CD14-positive monocyte (primary cell): ENCODE data around the gene SLCO3A1. TPM values are rescaled to one million over a fixed set of nuclear protein-coding genes. Genes with fewer than 3 reads are reported as not detected.
A peak's percentile ranks its signal among the peaks of the same experiment; 100 is the strongest.

ENCODE experiments used
- DNase-seq, 3 donors: peaks; one replicate each; pipeline ENCODE4 v3.0.0-alpha.2; 2011 to 2022
- H2AFZ ChIP-seq: 2 replicates; pipeline ENCODE4 v1.6.0; 2012; ENCODE audit warnings: mild to moderate bottlenecking, low read depth, low read length, inconsistent platforms; ENCODE audit not compliant: insufficient read depth, poor library complexity, severe bottlenecking
- H3K27ac ChIP-seq, 2 donors: 1 replicate in 1 of 2; 2 replicates in 1 of 2; pipeline ENCODE4 v1.5.1; 2012 to 2013; ENCODE audit warnings: low read length in 2 of 2, control low read depth in 1 of 2, inconsistent platforms in 1 of 2, low read depth in 1 of 2, mild to moderate bottlenecking in 1 of 2
- H3K27me3 ChIP-seq, 2 donors: one replicate each; pipeline versions ENCODE4 v1.6.0 to v1.6.1; 2011 to 2013; ENCODE audit warnings: low read length in 2 of 2; ENCODE audit not compliant: control insufficient read depth in 2 of 2, insufficient read depth in 2 of 2
- H3K36me3 ChIP-seq, 2 donors: replicated peaks in 1 of 2; 1 replicate in 1 of 2; 2 replicates in 1 of 2; pipeline versions ENCODE4 v1.5.1 to v1.6.1; 2012 to 2013; ENCODE audit warnings: low read length in 2 of 2, control low read depth in 1 of 2, inconsistent platforms in 1 of 2, mild to moderate bottlenecking in 1 of 2; ENCODE audit not compliant: insufficient read depth in 2 of 2, control insufficient read depth in 1 of 2
- H3K4me1 ChIP-seq, 2 donors: 1 replicate in 1 of 2; 2 replicates in 1 of 2; pipeline versions ENCODE4 v1.5.1 to v1.6.1; 2012 to 2013; ENCODE audit warnings: low read length in 2 of 2, control low read depth in 1 of 2, inconsistent platforms in 1 of 2, mild to moderate bottlenecking in 1 of 2, moderate library complexity in 1 of 2; ENCODE audit not compliant: insufficient read depth in 2 of 2, control insufficient read depth in 1 of 2
- H3K4me2 ChIP-seq: replicated peaks from 2 replicates; pipeline ENCODE3; 2012; ENCODE audit warnings: low read length, moderate library complexity, mild to moderate bottlenecking; ENCODE audit not compliant: poor library complexity, severe bottlenecking; ENCODE audit errors: extremely low read depth
- H3K4me3 ChIP-seq, 3 experiments: fragments of 200-600 bp in 1 of 3; sonication (generic) in 1 of 3; replicated peaks in 1 of 3; 1 replicate in 2 of 3; 2 replicates in 1 of 3; pipeline ENCODE4 v1.5.1; 2011 to 2013; ENCODE audit warnings: low read length in 3 of 3, mild to moderate bottlenecking in 3 of 3, control low read depth in 2 of 3, low read depth in 2 of 3, inconsistent platforms in 1 of 3, moderate library complexity in 1 of 3
- H3K79me2 ChIP-seq: 2 replicates; pipeline ENCODE4 v1.6.0; 2012; ENCODE audit warnings: mild to moderate bottlenecking, control low read depth, inconsistent platforms, low read length, moderate library complexity; ENCODE audit not compliant: insufficient read depth
- H3K9ac ChIP-seq: 2 replicates; pipeline ENCODE4 v1.6.0; 2017; ENCODE audit warnings: low read length, mild to moderate bottlenecking; ENCODE audit not compliant: insufficient read depth, poor library complexity, severe bottlenecking
- H3K9me3 ChIP-seq, 2 donors: replicated peaks in 1 of 2; 1 replicate in 1 of 2; 2 replicates in 1 of 2; pipeline versions ENCODE4 v1.5.1 to v1.6.1; 2012 to 2013; ENCODE audit warnings: low read length in 2 of 2, control low read depth in 1 of 2; ENCODE audit not compliant: control insufficient read depth in 1 of 2, insufficient read depth in 1 of 2
- H4K20me1 ChIP-seq: 2 replicates; pipeline ENCODE4 v1.6.0; 2012; ENCODE audit warnings: mild to moderate bottlenecking, low read length, control low read depth, moderate library complexity; ENCODE audit not compliant: insufficient read depth
- H3K27ac Mint-ChIP-seq, 7 donors: one replicate each; pipeline ENCODE4 v1.8.0; 2020; ENCODE audit warnings: mild to moderate bottlenecking in 7 of 7, mixed read lengths in 7 of 7, moderate library complexity in 6 of 7, inconsistent platforms in 2 of 7
- H3K27me3 Mint-ChIP-seq, 3 donors: one replicate each; pipeline ENCODE4 v1.8.0; 2021 to 2022; ENCODE audit warnings: low read depth in 3 of 3, mild to moderate bottlenecking in 3 of 3, mixed read lengths in 3 of 3, moderate library complexity in 3 of 3, inconsistent platforms in 1 of 3
- H3K36me3 Mint-ChIP-seq, 2 donors: one replicate each; pipeline ENCODE4 v1.8.0; 2020; ENCODE audit warnings: mixed read lengths in 2 of 2, inconsistent platforms in 1 of 2, mild to moderate bottlenecking in 1 of 2
- H3K4me1 Mint-ChIP-seq: one replicate; pipeline ENCODE4 v1.8.0; 2020; ENCODE audit warnings: mild to moderate bottlenecking, mixed read lengths
- H3K4me3 Mint-ChIP-seq, 2 donors: one replicate each; pipeline ENCODE4 v1.8.0; 2020; ENCODE audit warnings: mild to moderate bottlenecking in 2 of 2, mixed read lengths in 2 of 2, moderate library complexity in 1 of 2
- H3K9me3 Mint-ChIP-seq, 7 donors: one replicate each; pipeline ENCODE4 v1.8.0; 2020 to 2022; ENCODE audit warnings: mixed read lengths in 7 of 7, mild to moderate bottlenecking in 6 of 7, moderate library complexity in 6 of 7, inconsistent platforms in 2 of 7
- WGBS: methylation state at CpG from one replicate; pipeline ENCODE4 v1.1.5; 2013; ENCODE audit warnings: missing lambda C conversion rate; ENCODE audit not compliant: insufficient coverage; 5-methylcytosine and 5-hydroxymethylcytosine counted together
- intact Hi-C, 2 donors: fragments of 100-400 bp; cut with micrococcal nuclease; formaldehyde crosslinking; loops; one replicate each; pipeline versions ENCODE4 v1.15.0 to v1.15.1; 2023
- polyA plus RNA-seq, 3 donors: library from polyadenylated mRNA; depleted of rRNA in 1 of 3; unstranded in 2 of 3; stranded (reverse) in 1 of 3; fragments of 300-500 nt in 2 of 3; fragments of >200 nt in 1 of 3; fragmentation: Illumina TruSeq in 2 of 3; gene quantifications; 1 replicate in 2 of 3; 2 replicates in 1 of 3; pipeline ENCODE4 v1.2.3, GENCODE V29; 2012 to 2021
- TF ChIP-seq, protein P1 (sequence below): fragments of 200-600 bp; IDR thresholded peaks from one replicate; pipeline ENCODE4 v1.8.0; 2022; ENCODE audit warnings: antibody characterized with exemption, mild to moderate bottlenecking

The SLCO3A1 gene
- polyA plus RNA-seq, 3 donors: 53.7 to 76.2 (median 62.8) TPM

DNA sequence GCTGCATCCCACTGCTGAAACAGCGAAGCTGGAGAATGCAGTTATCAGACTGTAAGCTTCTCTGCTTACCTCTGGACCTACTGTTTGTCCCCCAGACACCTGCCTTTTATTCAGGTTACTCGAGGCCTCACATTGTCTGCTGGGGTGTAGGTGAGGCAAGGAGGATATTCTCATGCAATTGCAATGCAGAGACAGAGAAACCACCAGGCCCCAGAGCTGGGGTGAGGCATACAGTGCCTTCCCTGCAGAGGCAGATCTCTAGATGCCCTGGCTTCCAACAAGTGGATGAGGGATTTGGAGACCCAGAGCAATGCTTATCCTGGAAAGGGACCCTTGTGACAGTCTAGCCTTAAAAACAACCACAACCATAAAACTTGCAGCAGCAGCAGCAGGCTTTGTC lies 276.7 kb downstream of the SLCO3A1 start:
- no peak overlapping the region for H3K27ac Mint-ChIP-seq

GRCh38 chr15:92130906-92131305 lies 277.4 kb downstream of the SLCO3A1 start:
- no peaks in the 10 kb centered on the region for H3K4me1 ChIP-seq
- no peak overlapping the region for H3K27ac ChIP-seq
- peaks cover 66 to 100% of the 10 kb centered on the region in 2 donors for H3K36me3 ChIP-seq
- no peak overlapping the region for H3K9ac ChIP-seq
- H3K9me3 ChIP-seq: no peaks in the 10 kb centered on the region
- no peak overlapping the region for H2AFZ ChIP-seq
- DNase-seq: no peak
- peaks cover 0 to 3% (median 0%) of the 10 kb centered on the region in 7 donors for H3K9me3 Mint-ChIP-seq
- H3K4me2 ChIP-seq: no peak overlapping the region
- H3K36me3 Mint-ChIP-seq: peaks cover 70 to 90% of the 10 kb centered on the region in 2 donors
- H4K20me1 ChIP-seq: peaks cover 48% of the 10 kb centered on the region
- WGBS: 90% methylated on average over 2 of the region's 3 CpGs
- H3K4me3 ChIP-seq: no peak overlapping the region
- no peaks in the 10 kb centered on the region for H3K27me3 Mint-ChIP-seq
- TF ChIP-seq, protein P1, sequence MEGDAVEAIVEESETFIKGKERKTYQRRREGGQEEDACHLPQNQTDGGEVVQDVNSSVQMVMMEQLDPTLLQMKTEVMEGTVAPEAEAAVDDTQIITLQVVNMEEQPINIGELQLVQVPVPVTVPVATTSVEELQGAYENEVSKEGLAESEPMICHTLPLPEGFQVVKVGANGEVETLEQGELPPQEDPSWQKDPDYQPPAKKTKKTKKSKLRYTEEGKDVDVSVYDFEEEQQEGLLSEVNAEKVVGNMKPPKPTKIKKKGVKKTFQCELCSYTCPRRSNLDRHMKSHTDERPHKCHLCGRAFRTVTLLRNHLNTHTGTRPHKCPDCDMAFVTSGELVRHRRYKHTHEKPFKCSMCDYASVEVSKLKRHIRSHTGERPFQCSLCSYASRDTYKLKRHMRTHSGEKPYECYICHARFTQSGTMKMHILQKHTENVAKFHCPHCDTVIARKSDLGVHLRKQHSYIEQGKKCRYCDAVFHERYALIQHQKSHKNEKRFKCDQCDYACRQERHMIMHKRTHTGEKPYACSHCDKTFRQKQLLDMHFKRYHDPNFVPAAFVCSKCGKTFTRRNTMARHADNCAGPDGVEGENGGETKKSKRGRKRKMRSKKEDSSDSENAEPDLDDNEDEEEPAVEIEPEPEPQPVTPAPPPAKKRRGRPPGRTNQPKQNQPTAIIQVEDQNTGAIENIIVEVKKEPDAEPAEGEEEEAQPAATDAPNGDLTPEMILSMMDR: no peak
- H3K27ac Mint-ChIP-seq: peak overlapping the region in 2 of 7 donors; percentile 11 to 17
- H3K79me2 ChIP-seq: no peaks in the 10 kb centered on the region
- intact Hi-C loops: no loop called here
- no peak overlapping the region for H3K4me3 Mint-ChIP-seq
- H3K4me1 Mint-ChIP-seq: no peaks in the 10 kb centered on the region
- H3K27me3 ChIP-seq: no peaks in the 10 kb centered on the region

More for the DNA sequence above, 276.7 kb downstream of the SLCO3A1 start:
- Histone ChIP-seq H3K27me3 (no peaks in the 10 kb centered on the region), H3K27ac (no peak overlapping the region), H3K9ac (no peak overlapping the region), H3K4me3 (no peak overlapping the region), H3K9me3 (no peaks in the 10 kb centered on the region), H3K4me1 (no peaks in the 10 kb centered on the region), H4K20me1 (peaks cover 52% of the 10 kb centered on the region), H2AFZ (no peak overlapping the region), H3K4me2 (no peak overlapping the region), H3K36me3 (peaks cover 66 to 100% of the 10 kb centered on the region in 2 donors), H3K79me2 (no peaks in the 10 kb centered on the region)
- Mint-ChIP-seq H3K36me3 (peaks cover 70 to 90% of the 10 kb centered on the region in 2 donors), H3K27me3 (no peaks in the 10 kb centered on the region), H3K4me1 (no peaks in the 10 kb centered on the region), H3K4me3 (no peak overlapping the region), H3K9me3 (peaks cover 0 to 3% (median 0%) of the 10 kb centered on the region in 7 donors)
- no CpG with 5 or more reads among the region's 2 CpGs for WGBS
- intact Hi-C loops: no loop called here
- no peak for DNase-seq
- TF ChIP-seq, protein P1: no peak
